CD1c-positive myeloid dendritic cell (primary cell): ENCODE results near the gene OR5H14.

ENCODE experiments used
- DNase-seq: peaks from one replicate; pipeline ENCODE4 v3.0.0-alpha.2; 2016; ENCODE audit errors: extremely low spot score

The OR5H14 gene

DNA sequence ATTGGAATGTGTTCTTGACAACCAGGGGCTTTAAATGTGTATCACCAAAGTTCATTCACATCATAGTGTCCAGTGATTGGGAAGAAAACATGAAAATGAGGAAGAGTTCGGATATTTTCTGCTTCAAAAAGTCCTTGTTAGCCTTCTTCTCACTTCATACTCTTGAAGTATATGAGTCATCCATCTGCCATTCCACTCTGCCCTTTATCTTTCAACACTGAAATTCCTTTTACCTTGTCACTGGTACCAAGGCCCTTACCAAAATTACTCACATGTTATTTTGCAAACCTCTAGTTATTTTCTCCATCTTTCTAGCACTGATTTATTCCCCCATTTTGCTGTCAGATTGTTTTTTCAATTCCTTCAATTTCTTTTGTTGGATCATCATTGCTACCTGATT is 51.7 kb downstream of the OR5H14 start:
- no peak for DNase-seq
